Activated naive CD8-positive, alpha-beta T cell (primary cell): Measurements from ENCODE around the gene FALEC.
A peak's percentile ranks its signal among the peaks of the same experiment; 100 is the strongest.

Source experiments
- H3K27ac Mint-ChIP-seq: one replicate; pipeline ENCODE4 v1.8.0; 2021; ENCODE audit warnings: mixed read lengths
- H3K27me3 Mint-ChIP-seq: one replicate; pipeline ENCODE4 v1.8.0; 2021; ENCODE audit warnings: mixed read lengths
- H3K36me3 Mint-ChIP-seq: one replicate; pipeline ENCODE4 v1.8.0; 2021; ENCODE audit warnings: mixed read lengths
- H3K4me1 Mint-ChIP-seq: one replicate; pipeline ENCODE4 v1.8.0; 2021; ENCODE audit warnings: low read depth, mixed read lengths
- H3K4me3 Mint-ChIP-seq: one replicate; pipeline ENCODE4 v1.8.0; 2021; ENCODE audit warnings: mild to moderate bottlenecking, mixed read lengths
- H3K9me3 Mint-ChIP-seq: one replicate; pipeline ENCODE4 v1.8.0; 2021; ENCODE audit warnings: low read depth, mixed read lengths

FALEC gene

DNA sequence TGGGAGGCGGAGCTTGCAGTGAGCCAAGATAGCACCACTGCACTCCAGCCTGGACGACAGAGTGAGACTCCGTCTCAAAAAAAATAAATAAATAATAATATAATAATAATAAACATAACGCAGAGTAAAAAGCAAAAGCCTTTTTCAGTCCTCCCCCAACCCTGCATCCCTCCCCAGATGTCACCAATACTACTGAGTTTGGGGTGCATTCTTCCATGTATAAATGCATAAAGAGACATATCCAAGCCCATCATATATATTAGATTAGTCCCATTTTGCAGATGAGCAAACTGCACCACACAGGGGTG lies 32.7 kb downstream of the FALEC start:
- Mint-ChIP-seq H3K27me3 (peaks cover 20% of the 10 kb centered on the region), H3K9me3 (no peaks in the 10 kb centered on the region), H3K36me3 (no peaks in the 10 kb centered on the region), H3K27ac (no peak overlapping the region), H3K4me1 (peaks cover 26% of the 10 kb centered on the region), H3K4me3 (peak overlapping the region; percentile 83)

DNA sequence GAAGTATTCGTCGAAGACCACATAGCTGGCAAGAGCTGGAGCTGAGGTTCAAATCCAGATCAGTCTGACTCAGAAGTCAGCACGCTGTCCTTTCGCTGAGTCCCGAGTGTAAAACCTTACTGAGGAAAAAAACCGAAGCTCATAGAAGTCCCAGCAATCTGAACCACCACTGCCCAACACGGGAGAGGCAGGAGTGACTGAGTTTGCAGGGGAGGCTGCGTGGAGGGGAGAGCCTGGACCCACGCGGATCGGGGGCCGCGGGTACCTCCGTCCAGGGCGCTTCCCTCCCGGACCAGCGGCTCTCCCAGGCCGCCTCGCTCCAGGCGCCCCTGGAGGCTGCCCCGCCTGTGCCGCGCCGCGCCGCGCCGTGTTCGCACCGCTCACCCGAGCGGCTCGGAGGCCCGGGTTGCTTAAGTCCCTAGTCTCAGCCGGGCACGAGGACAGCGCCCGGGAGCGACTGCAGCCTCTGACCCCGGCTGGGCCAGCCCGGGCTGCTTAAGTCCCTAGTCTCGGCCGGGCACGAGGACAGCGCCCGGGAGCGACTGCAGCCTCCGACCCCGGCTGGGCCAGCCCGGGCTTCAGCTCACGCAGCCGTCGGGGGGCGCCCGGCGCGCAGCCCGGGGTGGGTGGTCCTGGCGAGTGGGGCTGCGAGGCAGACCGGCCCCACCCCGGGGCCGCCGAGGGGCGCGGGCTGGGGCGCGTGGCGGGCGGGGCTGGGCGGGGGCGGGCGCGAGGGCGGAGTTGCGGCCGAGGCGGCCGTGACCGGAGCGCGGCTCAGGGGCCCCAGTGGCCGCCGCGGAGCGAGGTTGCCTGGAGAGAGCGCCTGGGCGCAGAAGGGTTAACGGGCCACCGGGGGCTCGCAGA lies 33.3 kb downstream of the FALEC start, which contains the start of gene ADAMTSL4:
TSS of gene ADAMTSL4 (plus strand) at position 777 of the 864 bp plus-strand sequence. CDS start 2,881 bp downstream, outside the sequence.
- peaks cover 26% of the 10 kb centered on the region for H3K4me1 Mint-ChIP-seq
- no peaks in the 10 kb centered on the region for H3K36me3 Mint-ChIP-seq
- peaks cover 16% of the 10 kb centered on the region for H3K27me3 Mint-ChIP-seq
- no peaks in the 10 kb centered on the region for H3K9me3 Mint-ChIP-seq
- H3K4me3 Mint-ChIP-seq: peak within 1 kb of the TSS; percentile 83
- peak within 1 kb of the TSS; percentile 28 for H3K27ac Mint-ChIP-seq

DNA sequence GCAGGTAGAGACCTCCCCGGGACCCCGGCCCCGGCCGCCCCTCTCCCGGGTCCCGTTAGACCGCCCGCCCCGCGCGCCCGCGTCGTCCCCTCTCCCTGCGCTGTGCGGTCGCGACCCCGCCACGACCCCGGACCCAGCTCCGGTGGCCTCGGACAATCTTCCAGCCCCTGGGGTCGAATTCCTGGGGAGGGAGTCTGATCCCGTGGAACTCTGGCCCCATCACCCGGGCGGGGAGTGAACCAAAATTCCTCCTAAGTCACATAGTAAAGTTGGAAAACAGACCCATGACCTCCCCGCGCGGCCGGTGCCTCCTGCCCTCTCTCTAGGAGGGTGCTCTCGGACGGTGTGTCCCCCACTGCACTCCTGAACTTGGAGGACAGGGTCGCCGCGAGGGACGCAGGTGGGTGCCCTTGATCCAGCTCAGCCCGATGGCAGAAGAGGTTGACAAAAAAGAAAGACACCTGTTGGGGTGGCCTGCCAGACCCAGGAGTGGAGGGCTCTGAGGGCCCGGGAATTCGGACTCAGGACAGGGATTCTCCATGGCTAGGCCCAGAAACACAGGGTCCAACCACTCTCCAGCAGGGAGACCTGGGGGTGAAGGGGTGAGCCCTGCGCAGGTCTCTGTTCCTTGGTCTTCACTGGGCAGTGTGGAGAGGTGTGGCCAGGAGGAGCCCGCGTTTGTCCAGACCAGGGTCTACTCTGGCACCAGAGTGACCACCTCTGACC lies 34.1 kb downstream of the FALEC start:
- H3K4me1 Mint-ChIP-seq: peaks cover 26% of the 10 kb centered on the region
- H3K27ac Mint-ChIP-seq: peak overlapping the region; percentile 28
- no peaks in the 10 kb centered on the region for H3K36me3 Mint-ChIP-seq
- peaks cover 16% of the 10 kb centered on the region for H3K27me3 Mint-ChIP-seq
- peak overlapping the region; percentile 64 for H3K4me3 Mint-ChIP-seq
- no peaks in the 10 kb centered on the region for H3K9me3 Mint-ChIP-seq

DNA sequence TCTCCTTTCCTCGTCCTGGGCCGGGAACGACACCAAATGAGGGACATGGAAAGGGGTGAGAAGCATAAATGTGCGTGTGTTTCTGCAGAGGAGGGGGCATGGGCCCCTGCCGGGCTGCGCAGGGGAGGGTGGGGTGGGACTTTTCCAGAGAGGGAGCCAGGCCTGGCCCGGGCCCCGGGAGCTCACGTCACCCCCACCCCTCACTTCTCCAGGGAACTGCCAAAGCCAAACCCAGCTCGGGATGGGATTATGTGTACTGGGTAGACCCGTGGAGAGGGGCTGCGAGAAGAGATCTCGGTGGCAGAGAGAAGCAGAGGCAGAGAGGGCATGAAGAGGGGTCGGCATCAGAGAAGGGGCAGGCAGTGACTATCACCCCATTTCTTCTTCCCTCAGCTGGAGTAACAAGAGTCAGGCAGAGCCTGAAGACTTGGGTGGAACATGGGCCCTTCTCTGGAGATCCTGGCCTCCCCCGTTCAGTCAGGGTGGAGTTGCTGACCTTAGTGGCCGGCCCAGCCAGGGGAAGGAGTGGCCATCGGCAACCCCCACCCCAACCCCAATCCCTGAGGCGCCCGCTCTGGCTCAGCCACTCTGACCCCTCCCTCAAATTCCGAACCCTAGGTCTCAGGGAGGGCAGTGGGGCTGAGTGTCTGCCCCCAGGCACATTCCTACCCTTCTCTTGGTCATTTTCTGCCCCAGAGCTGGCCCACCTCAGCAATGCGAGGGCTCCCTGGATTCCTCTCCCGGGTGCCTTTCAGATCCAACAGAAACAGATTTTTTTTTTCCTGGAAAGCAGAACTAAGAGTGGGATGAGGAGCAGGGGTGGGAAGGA lies 34.9 kb downstream of the FALEC start:
- H3K36me3 Mint-ChIP-seq: no peaks in the 10 kb centered on the region
- peaks cover 14% of the 10 kb centered on the region for H3K27me3 Mint-ChIP-seq
- peak overlapping the region; percentile 35 for H3K4me3 Mint-ChIP-seq
- H3K27ac Mint-ChIP-seq: no peak overlapping the region
- peaks cover 26% of the 10 kb centered on the region for H3K4me1 Mint-ChIP-seq
- H3K9me3 Mint-ChIP-seq: no peaks in the 10 kb centered on the region

DNA sequence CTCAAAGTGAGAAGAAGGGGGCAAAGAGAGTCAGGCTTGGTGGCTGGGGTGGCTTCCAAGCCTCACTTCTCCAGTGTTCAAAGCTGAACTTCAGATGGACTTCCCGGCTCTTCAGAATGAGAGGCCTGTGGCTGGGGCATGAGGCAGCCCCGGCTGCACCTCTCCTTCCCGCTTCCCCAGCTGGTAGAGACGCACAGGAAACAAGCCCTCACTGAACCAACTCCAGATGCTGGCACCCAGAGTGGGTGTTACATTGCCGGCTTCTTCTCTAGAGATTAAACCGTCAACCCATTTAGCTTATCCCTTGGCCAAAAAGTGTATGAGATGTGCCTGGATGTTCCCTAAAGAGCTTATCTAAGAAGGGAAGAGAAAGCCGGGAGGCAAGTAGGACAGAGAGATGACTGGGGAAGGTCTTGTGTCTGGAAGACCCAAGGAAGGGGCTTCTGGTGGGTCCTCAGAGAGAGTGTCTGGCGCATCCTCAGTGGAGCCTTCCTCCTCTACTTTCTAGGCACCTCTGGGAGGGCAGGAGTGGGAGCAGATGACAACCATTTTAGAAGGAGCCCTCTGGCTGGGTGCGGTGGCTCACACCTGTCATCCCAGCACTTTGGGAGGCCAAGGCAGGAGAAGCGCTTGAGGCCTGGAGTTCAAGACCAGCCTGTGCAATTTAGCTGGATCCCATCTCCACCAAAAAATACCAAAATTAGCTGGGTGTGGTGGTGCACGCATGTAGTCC lies 35.7 kb downstream of the FALEC start:
- H3K4me1 Mint-ChIP-seq: peaks cover 26% of the 10 kb centered on the region
- H3K9me3 Mint-ChIP-seq: no peaks in the 10 kb centered on the region
- H3K36me3 Mint-ChIP-seq: peaks cover 2% of the 10 kb centered on the region
- peak overlapping the region; percentile 17 for H3K4me3 Mint-ChIP-seq
- no peak overlapping the region for H3K27ac Mint-ChIP-seq
- peaks cover 11% of the 10 kb centered on the region for H3K27me3 Mint-ChIP-seq

DNA sequence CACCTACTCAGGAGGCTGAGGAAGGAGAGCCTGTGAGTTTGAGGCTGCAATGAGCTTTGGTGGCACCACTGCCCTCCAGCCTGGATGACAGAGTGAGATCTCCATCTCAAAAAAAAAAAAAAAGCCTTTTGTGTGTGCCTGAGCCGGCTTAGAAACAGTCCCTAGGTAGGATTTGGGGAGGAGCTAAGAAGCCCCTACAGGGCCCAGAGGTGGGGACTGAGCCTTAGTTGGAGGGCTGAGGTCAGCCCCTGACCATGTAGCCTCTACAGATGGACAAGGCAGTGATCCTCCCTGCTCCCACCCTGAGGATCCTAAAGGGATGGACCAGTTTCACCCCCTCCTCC lies 36.2 kb downstream of the FALEC start:
- Mint-ChIP-seq H3K36me3 (peaks cover 2% of the 10 kb centered on the region), H3K27me3 (peaks cover 9% of the 10 kb centered on the region), H3K9me3 (no peaks in the 10 kb centered on the region), H3K4me1 (peaks cover 26% of the 10 kb centered on the region), H3K4me3 (no peak overlapping the region), H3K27ac (no peak overlapping the region)

DNA sequence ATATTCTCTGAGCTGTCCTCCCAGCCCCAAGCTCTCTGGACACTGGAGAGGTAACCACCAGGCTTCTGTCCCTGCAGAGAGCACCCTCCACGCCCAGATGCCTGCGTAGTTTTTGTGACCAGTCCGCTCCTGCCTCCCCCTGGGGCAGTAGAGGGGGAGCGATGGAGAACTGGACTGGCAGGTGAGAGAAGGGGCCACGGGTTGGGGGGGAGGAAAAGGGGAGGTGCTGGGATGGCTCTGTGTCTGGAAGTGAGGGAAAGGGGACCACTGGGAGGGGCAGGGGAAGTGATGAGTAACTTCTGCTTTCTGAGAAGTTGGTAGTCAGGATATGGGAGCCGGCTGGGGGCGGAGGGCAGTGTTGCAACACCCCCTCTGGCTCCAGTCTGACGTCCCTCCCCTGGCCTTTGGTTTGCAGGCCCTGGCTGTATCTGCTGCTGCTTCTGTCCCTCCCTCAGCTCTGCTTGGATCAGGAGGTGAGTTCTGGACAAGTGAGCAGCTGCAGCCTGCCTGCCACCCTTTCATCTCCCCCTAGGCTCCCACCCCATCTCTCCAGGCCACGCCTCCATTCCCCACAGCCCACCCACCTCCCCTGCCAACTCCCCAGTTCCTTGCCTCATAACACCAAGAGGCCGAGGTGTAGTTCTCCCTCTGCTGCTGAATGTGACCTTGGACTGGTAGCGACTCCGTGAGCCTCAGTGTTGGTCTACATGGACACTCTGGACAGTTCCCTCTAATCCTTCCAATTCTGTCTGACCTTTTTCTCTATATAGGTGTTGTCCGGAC lies 36.8 kb downstream of the FALEC start:
- no peak overlapping the region for H3K4me3 Mint-ChIP-seq
- H3K27ac Mint-ChIP-seq: no peak overlapping the region
- H3K4me1 Mint-ChIP-seq: peaks cover 26% of the 10 kb centered on the region
- no peaks in the 10 kb centered on the region for H3K9me3 Mint-ChIP-seq
- H3K27me3 Mint-ChIP-seq: peaks cover 8% of the 10 kb centered on the region
- H3K36me3 Mint-ChIP-seq: peaks cover 2% of the 10 kb centered on the region

DNA sequence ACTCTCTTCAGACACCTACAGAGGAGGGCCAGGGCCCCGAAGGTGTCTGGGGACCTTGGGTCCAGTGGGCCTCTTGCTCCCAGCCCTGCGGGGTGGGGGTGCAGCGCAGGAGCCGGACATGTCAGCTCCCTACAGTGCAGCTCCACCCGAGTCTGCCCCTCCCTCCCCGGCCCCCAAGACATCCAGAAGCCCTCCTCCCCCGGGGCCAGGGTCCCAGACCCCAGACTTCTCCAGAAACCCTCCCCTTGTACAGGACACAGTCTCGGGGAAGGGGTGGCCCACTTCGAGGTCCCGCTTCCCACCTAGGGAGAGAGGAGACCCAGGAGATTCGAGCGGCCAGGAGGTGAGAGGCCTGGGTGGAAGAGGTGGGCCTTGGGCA lies 37.3 kb downstream of the FALEC start:
- Mint-ChIP-seq H3K9me3 (no peaks in the 10 kb centered on the region), H3K36me3 (peaks cover 2% of the 10 kb centered on the region), H3K4me1 (peaks cover 26% of the 10 kb centered on the region), H3K27me3 (peaks cover 8% of the 10 kb centered on the region), H3K4me3 (no peak overlapping the region), H3K27ac (no peak overlapping the region)

DNA sequence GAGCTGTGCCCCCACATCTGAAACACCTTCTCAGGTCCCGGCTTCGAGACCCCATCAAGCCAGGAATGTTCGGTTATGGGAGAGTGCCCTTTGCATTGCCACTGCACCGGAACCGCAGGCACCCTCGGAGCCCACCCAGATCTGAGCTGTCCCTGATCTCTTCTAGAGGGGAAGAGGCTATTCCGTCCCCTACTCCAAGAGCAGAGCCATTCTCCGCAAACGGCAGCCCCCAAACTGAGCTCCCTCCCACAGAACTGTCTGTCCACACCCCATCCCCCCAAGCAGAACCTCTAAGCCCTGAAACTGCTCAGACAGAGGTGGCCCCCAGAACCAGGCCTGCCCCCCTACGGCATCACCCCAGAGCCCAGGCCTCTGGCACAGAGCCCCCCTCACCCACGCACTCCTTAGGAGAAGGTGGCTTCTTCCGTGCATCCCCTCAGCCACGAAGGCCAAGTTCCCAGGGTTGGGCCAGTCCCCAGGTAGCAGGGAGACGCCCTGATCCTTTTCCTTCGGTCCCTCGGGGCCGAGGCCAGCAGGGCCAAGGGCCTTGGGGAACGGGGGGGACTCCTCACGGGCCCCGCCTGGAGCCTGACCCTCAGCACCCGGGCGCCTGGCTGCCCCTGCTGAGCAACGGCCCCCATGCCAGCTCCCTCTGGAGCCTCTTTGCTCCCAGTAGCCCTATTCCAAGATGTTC lies 38.0 kb downstream of the FALEC start:
- no peak overlapping the region for H3K27ac Mint-ChIP-seq
- H3K9me3 Mint-ChIP-seq: no peaks in the 10 kb centered on the region
- peaks cover 5% of the 10 kb centered on the region for H3K27me3 Mint-ChIP-seq
- peaks cover 24% of the 10 kb centered on the region for H3K4me1 Mint-ChIP-seq
- H3K36me3 Mint-ChIP-seq: peaks cover 2% of the 10 kb centered on the region
- H3K4me3 Mint-ChIP-seq: no peak overlapping the region

DNA sequence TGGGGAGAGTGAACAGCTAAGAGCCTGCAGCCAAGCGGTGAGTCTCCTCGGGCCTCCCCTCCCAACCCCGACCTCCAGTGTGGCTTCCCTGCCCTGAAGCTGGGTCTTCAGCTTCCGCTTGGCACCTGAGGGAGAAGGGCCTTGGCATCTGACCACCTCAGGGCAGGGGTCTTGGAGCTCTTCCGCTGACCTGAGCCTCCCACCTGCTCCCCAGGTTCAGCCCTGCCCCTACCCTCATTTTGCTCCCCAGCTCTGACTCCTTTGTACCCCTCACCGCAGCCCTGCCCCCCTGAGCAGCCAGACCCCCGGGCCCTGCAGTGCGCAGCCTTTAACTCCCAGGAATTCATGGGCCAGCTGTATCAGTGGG lies 38.5 kb downstream of the FALEC start:
- Mint-ChIP-seq H3K4me1 (peaks cover 23% of the 10 kb centered on the region), H3K27ac (no peak overlapping the region), H3K9me3 (no peaks in the 10 kb centered on the region), H3K27me3 (peaks cover 4% of the 10 kb centered on the region), H3K4me3 (no peak overlapping the region), H3K36me3 (peaks cover 2% of the 10 kb centered on the region)

DNA sequence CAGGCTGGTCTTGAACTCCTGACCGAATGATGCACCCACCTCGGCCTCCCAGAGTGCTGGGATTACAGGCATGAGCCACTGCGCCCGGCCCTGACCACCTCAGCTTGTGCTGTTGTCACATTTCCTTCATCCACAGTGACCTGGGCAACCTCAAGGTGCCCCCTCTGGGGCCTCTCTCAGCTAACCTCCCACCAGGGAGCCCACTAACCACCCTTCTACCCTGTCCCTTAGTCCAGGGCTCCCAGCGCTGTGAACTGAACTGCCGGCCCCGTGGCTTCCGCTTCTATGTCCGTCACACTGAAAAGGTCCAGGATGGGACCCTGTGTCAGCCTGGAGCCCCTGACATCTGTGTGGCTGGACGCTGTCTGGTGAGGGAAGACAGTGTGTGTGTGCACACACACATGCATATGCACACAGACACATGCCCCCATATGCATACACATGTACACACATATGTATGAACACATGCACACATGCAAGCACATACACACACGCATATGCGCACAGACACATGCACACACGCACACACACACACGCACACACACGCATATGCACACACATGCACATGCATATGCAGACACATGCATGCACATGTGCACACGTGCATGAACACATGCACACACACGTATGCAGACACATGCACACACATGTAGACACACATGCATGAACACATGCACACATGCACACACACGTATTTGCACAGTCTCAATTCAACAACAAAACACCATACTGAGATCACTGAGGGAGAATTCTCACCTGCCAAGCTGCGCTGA lies 39.8 kb downstream of the FALEC start:
- peaks cover 1% of the 10 kb centered on the region for H3K27me3 Mint-ChIP-seq
- no peak overlapping the region for H3K4me3 Mint-ChIP-seq
- H3K27ac Mint-ChIP-seq: no peak overlapping the region
- H3K9me3 Mint-ChIP-seq: no peaks in the 10 kb centered on the region
- peaks cover 2% of the 10 kb centered on the region for H3K36me3 Mint-ChIP-seq
- H3K4me1 Mint-ChIP-seq: peaks cover 25% of the 10 kb centered on the region

DNA sequence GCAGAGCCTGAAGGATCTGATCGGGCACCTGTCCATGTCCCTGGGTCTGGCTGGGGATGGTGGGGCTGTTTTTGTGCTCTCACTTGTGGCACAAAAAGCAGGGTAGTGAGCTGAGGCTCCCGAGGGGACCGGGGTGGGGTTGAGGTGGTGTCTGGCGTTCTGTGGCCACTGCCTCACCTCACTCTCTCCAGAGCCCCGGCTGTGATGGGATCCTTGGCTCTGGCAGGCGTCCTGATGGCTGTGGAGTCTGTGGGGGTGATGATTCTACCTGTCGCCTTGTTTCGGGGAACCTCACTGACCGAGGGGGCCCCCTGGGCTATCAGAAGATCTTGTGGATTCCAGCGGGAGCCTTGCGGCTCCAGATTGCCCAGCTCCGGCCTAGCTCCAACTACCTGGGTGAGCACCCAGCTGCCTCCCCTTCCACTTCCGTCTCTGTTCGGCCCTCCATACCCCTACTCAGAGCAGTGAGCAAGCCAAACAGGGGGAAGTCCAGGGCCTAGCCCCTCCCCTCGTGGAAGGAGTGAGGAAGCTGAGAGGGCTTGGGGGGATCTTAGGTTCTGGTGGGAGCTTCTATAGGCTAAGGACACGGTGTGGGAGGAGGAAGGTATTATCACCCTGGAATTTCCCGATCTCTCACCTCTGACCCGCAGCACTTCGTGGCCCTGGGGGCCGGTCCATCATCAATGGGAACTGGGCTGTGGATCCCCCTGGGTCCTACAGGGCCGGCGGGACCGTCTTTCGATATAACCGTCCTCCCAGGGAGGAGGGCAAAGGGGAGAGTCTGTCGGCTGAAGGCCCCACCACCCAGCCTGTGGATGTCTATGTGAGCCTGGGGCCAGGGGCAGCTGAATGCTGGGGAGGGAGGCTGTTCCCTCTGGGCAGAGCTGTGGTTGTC lies 40.7 kb downstream of the FALEC start:
- no peak overlapping the region for H3K27ac Mint-ChIP-seq

More for the DNA sequence above, 40.7 kb downstream of the FALEC start:
- H3K9me3 Mint-ChIP-seq: no peaks in the 10 kb centered on the region
- H3K27me3 Mint-ChIP-seq: no peaks in the 10 kb centered on the region
- no peak overlapping the region for H3K4me3 Mint-ChIP-seq
- peaks cover 2% of the 10 kb centered on the region for H3K36me3 Mint-ChIP-seq
- H3K4me1 Mint-ChIP-seq: peaks cover 25% of the 10 kb centered on the region
